WTC11 (cell line): Measurements from ENCODE around the gene CTXN3. TPM values are rescaled to one million over a fixed set of nuclear protein-coding genes. Genes with fewer than 3 reads are reported as not detected.

Experiments used
- ATAC-seq: fragments of 200-7000 bp; cut with Tn5 transposase; 2 replicates; pipeline ENCODE4 v1.10.0; 2021; ENCODE audit warnings: mild to moderate bottlenecking, moderate library complexity
- CTCF ChIA-PET: fragments of 300-600 bp; sonication (Branson Sonifier 250); formaldehyde crosslinking; loops from one replicate; lab custom pipeline; 2021; ENCODE audit warnings: antibody characterized with exemption; lab: Charles Lee
- POLR2A ChIA-PET: fragments of 350-600 bp; sonication (Branson Sonifier 250); formaldehyde crosslinking; loops from one replicate; lab custom pipeline; 2021; ENCODE audit warnings: antibody characterized with exemption; lab: Charles Lee
- DNase-seq: peaks from one replicate; pipeline ENCODE4 v3.0.0; 2021; ENCODE audit warnings: low spot score
- H3K27ac Mint-ChIP-seq: 2 replicates; pipeline ENCODE4 v1.8.0; 2021; ENCODE audit warnings: mixed read lengths
- H3K27me3 Mint-ChIP-seq: 2 replicates; pipeline ENCODE4 v1.8.0; 2021; ENCODE audit warnings: low read depth, mild to moderate bottlenecking, moderate library complexity, mixed read lengths
- H3K36me3 Mint-ChIP-seq: 2 replicates; pipeline ENCODE4 v1.8.0; 2021; ENCODE audit warnings: mixed read lengths
- H3K4me1 Mint-ChIP-seq: 2 replicates; pipeline ENCODE4 v1.8.0; 2022; ENCODE audit warnings: mixed read lengths
- H3K4me3 Mint-ChIP-seq: 2 replicates; pipeline ENCODE4 v1.8.0; 2021; ENCODE audit warnings: mild to moderate bottlenecking, moderate library complexity, mixed read lengths
- H3K9me3 Mint-ChIP-seq: 2 replicates; pipeline ENCODE4 v1.8.0; 2021; ENCODE audit warnings: mixed read lengths
- CREM ChIP-seq: sonication (generic); formaldehyde crosslinking; IDR thresholded peaks from 2 replicates; pipeline ENCODE4 v1.8.1; 2022; ENCODE audit warnings: mild to moderate bottlenecking, missing genetic modification reagents, moderate library complexity
- JUN ChIP-seq: sonication (generic); formaldehyde crosslinking; IDR thresholded peaks from 2 replicates; pipeline ENCODE4 v1.8.0; 2023; ENCODE audit warnings: mild to moderate bottlenecking, missing genetic modification reagents
- KAT7 ChIP-seq: sonication (generic); formaldehyde crosslinking; IDR thresholded peaks from 2 replicates; pipeline ENCODE4 v1.8.1; 2023; ENCODE audit warnings: missing genetic modification reagents, mild to moderate bottlenecking, borderline replicate concordance
- MAX ChIP-seq: sonication (generic); formaldehyde crosslinking; IDR thresholded peaks from 2 replicates; pipeline ENCODE4 v1.8.0; 2022; ENCODE audit warnings: mild to moderate bottlenecking, missing genetic modification reagents
- MYBL2 ChIP-seq: sonication (generic); formaldehyde crosslinking; IDR thresholded peaks from 2 replicates; pipeline ENCODE4 v1.8.1; 2023; ENCODE audit warnings: mild to moderate bottlenecking, moderate library complexity, missing genetic modification reagents
- NR1H2 ChIP-seq: sonication (generic); formaldehyde crosslinking; IDR thresholded peaks from 2 replicates; pipeline ENCODE4 v1.9.0; 2021; ENCODE audit warnings: mild to moderate bottlenecking, moderate library complexity, missing genetic modification reagents
- NR2C2 ChIP-seq: sonication (generic); formaldehyde crosslinking; IDR thresholded peaks from 2 replicates; pipeline ENCODE4 v1.8.0; 2022; ENCODE audit warnings: mild to moderate bottlenecking, missing genetic modification reagents
- RELA ChIP-seq: sonication (generic); formaldehyde crosslinking; IDR thresholded peaks from 2 replicates; pipeline ENCODE4 v1.8.1; 2022; ENCODE audit warnings: missing genetic modification reagents, mild to moderate bottlenecking, borderline replicate concordance
- SMAD3 ChIP-seq: sonication (generic); formaldehyde crosslinking; IDR thresholded peaks from 2 replicates; pipeline ENCODE4 v1.8.0; 2022; ENCODE audit warnings: missing genetic modification reagents, mild to moderate bottlenecking, borderline replicate concordance
- TCF7 ChIP-seq: sonication (generic); formaldehyde crosslinking; IDR thresholded peaks from 2 replicates; pipeline ENCODE4 v1.8.0; 2022; ENCODE audit warnings: mild to moderate bottlenecking, low read depth, missing genetic modification reagents, moderate library complexity
- USF1 ChIP-seq: sonication (generic); formaldehyde crosslinking; IDR thresholded peaks from 2 replicates; pipeline ENCODE4 v1.8.0; 2022; ENCODE audit warnings: mild to moderate bottlenecking, missing genetic modification reagents
- ZMAT4 ChIP-seq: fragments of 250-450 bp; sonication (Bioruptor Pico); IDR thresholded peaks from 2 replicates; pipeline ENCODE4 v1.9.0; 2021; ENCODE audit warnings: mild to moderate bottlenecking
- ZNF121 ChIP-seq: sonication (generic); formaldehyde crosslinking; IDR thresholded peaks from 2 replicates; pipeline ENCODE4 v1.8.0; 2023; ENCODE audit warnings: missing genetic modification reagents
- ZNF219 ChIP-seq: sonication (generic); formaldehyde crosslinking; IDR thresholded peaks from 2 replicates; pipeline ENCODE4 v1.8.0; 2023; ENCODE audit warnings: missing genetic modification reagents, mild to moderate bottlenecking, borderline replicate concordance
- total RNA-seq: library from RNA; stranded (reverse); gene quantifications from 3 replicates; pipeline ENCODE4 v1.2.3, GENCODE V29; 2021
- TF ChIP-seq, protein P1 (sequence below): sonication (generic); formaldehyde crosslinking; IDR thresholded peaks from 2 replicates; pipeline ENCODE4 v1.8.0; 2023; ENCODE audit warnings: mild to moderate bottlenecking, missing genetic modification reagents
- TF ChIP-seq, protein P2 (sequence below): sonication (generic); formaldehyde crosslinking; IDR thresholded peaks from 2 replicates; pipeline ENCODE4 v1.8.1; 2023; ENCODE audit warnings: mild to moderate bottlenecking, missing genetic modification reagents
- TF ChIP-seq, protein P3 (sequence below): sonication (generic); formaldehyde crosslinking; IDR thresholded peaks from 2 replicates; pipeline ENCODE4 v1.8.1; 2023; ENCODE audit warnings: mild to moderate bottlenecking, missing genetic modification reagents, borderline replicate concordance
- TF ChIP-seq, protein P4 (sequence below): sonication (generic); formaldehyde crosslinking; IDR thresholded peaks from 2 replicates; pipeline ENCODE4 v1.8.1; 2022; ENCODE audit warnings: low read depth, missing genetic modification reagents, borderline replicate concordance

CTXN3 gene
- total RNA-seq, 1 experiment from 2014 or later, result not detected

DNA sequence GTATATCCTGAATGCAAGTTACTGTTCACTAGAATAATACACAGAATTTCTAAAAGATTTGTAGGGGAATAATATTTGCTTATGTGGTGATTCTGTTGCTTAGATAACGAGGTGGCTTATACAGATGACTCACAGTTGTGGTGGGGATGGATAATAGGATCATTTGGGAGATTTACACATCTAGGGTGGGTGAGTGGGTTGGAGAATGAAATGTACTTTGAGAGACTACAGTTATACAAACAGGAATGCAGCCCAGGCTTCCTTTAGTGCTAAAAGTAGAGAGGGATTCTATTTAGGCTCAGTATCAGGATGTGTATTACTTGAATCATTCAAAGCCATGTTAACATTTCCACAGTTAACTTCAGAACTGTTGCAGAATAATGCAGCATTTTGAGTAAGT lies 1.8 kb downstream of the CTXN3 start:
- H3K27ac Mint-ChIP-seq, result no peak overlapping the region
- TF ChIP-seq NR2C2 (CRISPR knock-in tag) (no peak), ZMAT4 (CRISPR knock-in tag) (no peak), ZNF121 (CRISPR knock-in tag) (no peak), ZNF219 (CRISPR knock-in tag) (no peak), TCF7 (CRISPR knock-in tag) (no peak), RELA (CRISPR knock-in tag) (no peak), MAX (CRISPR knock-in tag) (no peak), USF1 (CRISPR knock-in tag) (no peak), JUN (CRISPR knock-in tag) (no peak), NR1H2 (CRISPR knock-in tag) (no peak), CREM (no peak), SMAD3 (CRISPR knock-in tag) (no peak), MYBL2 (CRISPR knock-in tag) (no peak), KAT7 (no peak)
- TF ChIP-seq, protein P1, sequence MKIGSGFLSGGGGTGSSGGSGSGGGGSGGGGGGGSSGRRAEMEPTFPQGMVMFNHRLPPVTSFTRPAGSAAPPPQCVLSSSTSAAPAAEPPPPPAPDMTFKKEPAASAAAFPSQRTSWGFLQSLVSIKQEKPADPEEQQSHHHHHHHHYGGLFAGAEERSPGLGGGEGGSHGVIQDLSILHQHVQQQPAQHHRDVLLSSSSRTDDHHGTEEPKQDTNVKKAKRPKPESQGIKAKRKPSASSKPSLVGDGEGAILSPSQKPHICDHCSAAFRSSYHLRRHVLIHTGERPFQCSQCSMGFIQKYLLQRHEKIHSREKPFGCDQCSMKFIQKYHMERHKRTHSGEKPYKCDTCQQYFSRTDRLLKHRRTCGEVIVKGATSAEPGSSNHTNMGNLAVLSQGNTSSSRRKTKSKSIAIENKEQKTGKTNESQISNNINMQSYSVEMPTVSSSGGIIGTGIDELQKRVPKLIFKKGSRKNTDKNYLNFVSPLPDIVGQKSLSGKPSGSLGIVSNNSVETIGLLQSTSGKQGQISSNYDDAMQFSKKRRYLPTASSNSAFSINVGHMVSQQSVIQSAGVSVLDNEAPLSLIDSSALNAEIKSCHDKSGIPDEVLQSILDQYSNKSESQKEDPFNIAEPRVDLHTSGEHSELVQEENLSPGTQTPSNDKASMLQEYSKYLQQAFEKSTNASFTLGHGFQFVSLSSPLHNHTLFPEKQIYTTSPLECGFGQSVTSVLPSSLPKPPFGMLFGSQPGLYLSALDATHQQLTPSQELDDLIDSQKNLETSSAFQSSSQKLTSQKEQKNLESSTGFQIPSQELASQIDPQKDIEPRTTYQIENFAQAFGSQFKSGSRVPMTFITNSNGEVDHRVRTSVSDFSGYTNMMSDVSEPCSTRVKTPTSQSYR (CRISPR knock-in tag), result no peak
- TF ChIP-seq, protein P2, sequence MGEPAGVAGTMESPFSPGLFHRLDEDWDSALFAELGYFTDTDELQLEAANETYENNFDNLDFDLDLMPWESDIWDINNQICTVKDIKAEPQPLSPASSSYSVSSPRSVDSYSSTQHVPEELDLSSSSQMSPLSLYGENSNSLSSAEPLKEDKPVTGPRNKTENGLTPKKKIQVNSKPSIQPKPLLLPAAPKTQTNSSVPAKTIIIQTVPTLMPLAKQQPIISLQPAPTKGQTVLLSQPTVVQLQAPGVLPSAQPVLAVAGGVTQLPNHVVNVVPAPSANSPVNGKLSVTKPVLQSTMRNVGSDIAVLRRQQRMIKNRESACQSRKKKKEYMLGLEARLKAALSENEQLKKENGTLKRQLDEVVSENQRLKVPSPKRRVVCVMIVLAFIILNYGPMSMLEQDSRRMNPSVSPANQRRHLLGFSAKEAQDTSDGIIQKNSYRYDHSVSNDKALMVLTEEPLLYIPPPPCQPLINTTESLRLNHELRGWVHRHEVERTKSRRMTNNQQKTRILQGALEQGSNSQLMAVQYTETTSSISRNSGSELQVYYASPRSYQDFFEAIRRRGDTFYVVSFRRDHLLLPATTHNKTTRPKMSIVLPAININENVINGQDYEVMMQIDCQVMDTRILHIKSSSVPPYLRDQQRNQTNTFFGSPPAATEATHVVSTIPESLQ, result no peak
- TF ChIP-seq, protein P3, sequence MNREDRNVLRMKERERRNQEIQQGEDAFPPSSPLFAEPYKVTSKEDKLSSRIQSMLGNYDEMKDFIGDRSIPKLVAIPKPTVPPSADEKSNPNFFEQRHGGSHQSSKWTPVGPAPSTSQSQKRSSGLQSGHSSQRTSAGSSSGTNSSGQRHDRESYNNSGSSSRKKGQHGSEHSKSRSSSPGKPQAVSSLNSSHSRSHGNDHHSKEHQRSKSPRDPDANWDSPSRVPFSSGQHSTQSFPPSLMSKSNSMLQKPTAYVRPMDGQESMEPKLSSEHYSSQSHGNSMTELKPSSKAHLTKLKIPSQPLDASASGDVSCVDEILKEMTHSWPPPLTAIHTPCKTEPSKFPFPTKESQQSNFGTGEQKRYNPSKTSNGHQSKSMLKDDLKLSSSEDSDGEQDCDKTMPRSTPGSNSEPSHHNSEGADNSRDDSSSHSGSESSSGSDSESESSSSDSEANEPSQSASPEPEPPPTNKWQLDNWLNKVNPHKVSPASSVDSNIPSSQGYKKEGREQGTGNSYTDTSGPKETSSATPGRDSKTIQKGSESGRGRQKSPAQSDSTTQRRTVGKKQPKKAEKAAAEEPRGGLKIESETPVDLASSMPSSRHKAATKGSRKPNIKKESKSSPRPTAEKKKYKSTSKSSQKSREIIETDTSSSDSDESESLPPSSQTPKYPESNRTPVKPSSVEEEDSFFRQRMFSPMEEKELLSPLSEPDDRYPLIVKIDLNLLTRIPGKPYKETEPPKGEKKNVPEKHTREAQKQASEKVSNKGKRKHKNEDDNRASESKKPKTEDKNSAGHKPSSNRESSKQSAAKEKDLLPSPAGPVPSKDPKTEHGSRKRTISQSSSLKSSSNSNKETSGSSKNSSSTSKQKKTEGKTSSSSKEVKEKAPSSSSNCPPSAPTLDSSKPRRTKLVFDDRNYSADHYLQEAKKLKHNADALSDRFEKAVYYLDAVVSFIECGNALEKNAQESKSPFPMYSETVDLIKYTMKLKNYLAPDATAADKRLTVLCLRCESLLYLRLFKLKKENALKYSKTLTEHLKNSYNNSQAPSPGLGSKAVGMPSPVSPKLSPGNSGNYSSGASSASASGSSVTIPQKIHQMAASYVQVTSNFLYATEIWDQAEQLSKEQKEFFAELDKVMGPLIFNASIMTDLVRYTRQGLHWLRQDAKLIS (CRISPR knock-in tag), result no peak
- TF ChIP-seq, protein P4, sequence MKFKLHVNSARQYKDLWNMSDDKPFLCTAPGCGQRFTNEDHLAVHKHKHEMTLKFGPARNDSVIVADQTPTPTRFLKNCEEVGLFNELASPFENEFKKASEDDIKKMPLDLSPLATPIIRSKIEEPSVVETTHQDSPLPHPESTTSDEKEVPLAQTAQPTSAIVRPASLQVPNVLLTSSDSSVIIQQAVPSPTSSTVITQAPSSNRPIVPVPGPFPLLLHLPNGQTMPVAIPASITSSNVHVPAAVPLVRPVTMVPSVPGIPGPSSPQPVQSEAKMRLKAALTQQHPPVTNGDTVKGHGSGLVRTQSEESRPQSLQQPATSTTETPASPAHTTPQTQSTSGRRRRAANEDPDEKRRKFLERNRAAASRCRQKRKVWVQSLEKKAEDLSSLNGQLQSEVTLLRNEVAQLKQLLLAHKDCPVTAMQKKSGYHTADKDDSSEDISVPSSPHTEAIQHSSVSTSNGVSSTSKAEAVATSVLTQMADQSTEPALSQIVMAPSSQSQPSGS (CRISPR knock-in tag), result no peak
- ChIA-PET CTCF (no interaction called here), POLR2A (no interaction called here)
- ATAC-seq (no peak), DNase-seq (no peak)
- H3K9me3 Mint-ChIP-seq, result no peaks in the 10 kb centered on the region
- H3K36me3 Mint-ChIP-seq, result no peaks in the 10 kb centered on the region
- H3K4me3 Mint-ChIP-seq, result no peak overlapping the region
- peaks cover 28% of the 10 kb centered on the region for H3K4me1 Mint-ChIP-seq
- H3K27me3 Mint-ChIP-seq, result no peaks in the 10 kb centered on the region
